Adipocyte (in vitro differentiated cells): ENCODE data around the gene SNX24.
A peak's percentile ranks its signal among the peaks of the same experiment; 100 is the strongest.

Experiments
- DNase-seq: peaks from one replicate; pipeline ENCODE4 v3.0.0-alpha.2; 2015; ENCODE audit warnings: low read depth
- H3K27me3 ChIP-seq: replicated peaks from 2 replicates; pipeline ENCODE4 v1.7.0; 2013; ENCODE audit warnings: mild to moderate bottlenecking, low read length, moderate library complexity; ENCODE audit not compliant: control insufficient read depth, insufficient read depth
- H3K36me3 ChIP-seq: 2 replicates; pipeline ENCODE4 v1.7.0; 2013; ENCODE audit warnings: low read length, mild to moderate bottlenecking, moderate library complexity; ENCODE audit not compliant: control insufficient read depth, insufficient read depth, severe bottlenecking
- H3K4me1 ChIP-seq: 2 replicates; pipeline ENCODE4 v1.7.0; 2013; ENCODE audit warnings: mild to moderate bottlenecking, low read length, moderate library complexity; ENCODE audit not compliant: control insufficient read depth, insufficient read depth
- H3K4me3 ChIP-seq: 2 replicates; pipeline ENCODE4 v1.7.0; 2013; ENCODE audit warnings: mild to moderate bottlenecking, low read length, moderate library complexity
- H3K9ac ChIP-seq: 2 replicates; pipeline ENCODE4 v1.7.0; 2013; ENCODE audit warnings: mild to moderate bottlenecking, low read length, moderate library complexity
- H3K9me3 ChIP-seq: 2 replicates; pipeline ENCODE4 v1.7.0; 2013; ENCODE audit warnings: mild to moderate bottlenecking, low read length, moderate library complexity; ENCODE audit not compliant: control insufficient read depth

The SNX24 gene

GRCh38 chr5:122874179-122874875, 28.9 kb downstream of the SNX24 start:
- Histone ChIP-seq H3K4me1 (peaks cover 25% of the 10 kb centered on the region), H3K27me3 (no peaks in the 10 kb centered on the region), H3K9me3 (no peaks in the 10 kb centered on the region), H3K36me3 (no peaks in the 10 kb centered on the region), H3K4me3 (no peak overlapping the region), H3K9ac (no peak overlapping the region)
- peak; percentile 28 for DNase-seq

GRCh38 chr5:122877518-122877917, 32.1 kb downstream of the SNX24 start:
- Histone ChIP-seq H3K36me3 (no peaks in the 10 kb centered on the region), H3K4me1 (peaks cover 13% of the 10 kb centered on the region), H3K4me3 (no peak overlapping the region), H3K9me3 (no peaks in the 10 kb centered on the region), H3K9ac (no peak overlapping the region), H3K27me3 (no peaks in the 10 kb centered on the region)
- DNase-seq, result no peak

DNA sequence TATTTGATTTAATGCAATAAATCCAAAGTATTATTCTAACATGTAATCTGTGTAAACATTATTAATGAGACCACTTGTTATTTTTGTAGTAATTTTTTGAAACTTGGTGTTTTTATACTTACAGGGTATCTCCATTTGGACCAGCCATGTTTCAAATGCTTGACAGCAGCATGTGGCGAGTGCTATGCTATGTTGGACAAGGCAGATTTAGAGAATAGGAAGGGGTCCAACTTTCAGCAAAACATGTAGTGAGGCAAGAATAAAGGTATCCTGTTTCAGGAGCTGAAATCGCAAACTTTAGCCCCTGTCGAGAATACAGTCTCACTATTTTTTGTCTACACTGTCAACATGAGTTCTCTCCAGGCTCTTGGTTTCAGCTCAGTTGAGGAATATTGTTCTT, 33.7 kb downstream of the SNX24 start:
- peaks cover 21% of the 10 kb centered on the region for H3K4me1 ChIP-seq
- H3K9ac ChIP-seq, result no peak overlapping the region
- no peak overlapping the region for H3K4me3 ChIP-seq
- H3K27me3 ChIP-seq, result no peaks in the 10 kb centered on the region
- H3K9me3 ChIP-seq, result no peaks in the 10 kb centered on the region
- H3K36me3 ChIP-seq, result no peaks in the 10 kb centered on the region
- DNase-seq, result no peak

DNA sequence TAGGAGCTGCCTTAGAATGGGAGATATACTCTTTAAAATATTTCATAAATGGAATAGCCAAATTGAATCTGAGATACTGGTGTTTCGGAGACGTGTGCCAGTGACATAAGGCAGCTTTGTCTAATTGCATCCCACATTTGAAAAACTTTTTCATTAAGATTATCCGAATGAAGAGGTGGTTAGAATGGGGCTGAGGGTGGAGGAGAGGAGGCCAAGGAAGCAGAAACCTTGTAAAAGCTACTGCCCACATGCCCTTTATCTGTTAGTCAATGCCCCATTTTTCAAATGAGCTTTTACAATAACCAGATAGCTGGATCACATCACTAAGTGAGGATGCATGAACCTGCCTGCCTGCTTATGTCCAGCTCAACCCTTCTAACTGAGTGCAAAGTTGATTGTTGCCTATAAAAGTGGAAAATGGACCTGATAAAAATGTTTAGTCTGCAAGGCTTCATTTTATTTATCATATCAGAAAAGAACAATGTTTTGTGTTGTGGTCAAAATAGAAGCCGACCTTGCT, 34.8 kb downstream of the SNX24 start:
- Histone ChIP-seq H3K9ac (no peak overlapping the region), H3K36me3 (no peaks in the 10 kb centered on the region), H3K9me3 (no peaks in the 10 kb centered on the region), H3K4me1 (peaks cover 15% of the 10 kb centered on the region), H3K4me3 (no peak overlapping the region), H3K27me3 (no peaks in the 10 kb centered on the region)
- no peak for DNase-seq

GRCh38 chr5:122880749-122881148, 35.3 kb downstream of the SNX24 start:
- H3K4me3 ChIP-seq, result no peak overlapping the region
- no peaks in the 10 kb centered on the region for H3K9me3 ChIP-seq
- H3K36me3 ChIP-seq, result no peaks in the 10 kb centered on the region
- H3K4me1 ChIP-seq, result peaks cover 15% of the 10 kb centered on the region
- no peak for DNase-seq
- H3K27me3 ChIP-seq, result no peaks in the 10 kb centered on the region
- H3K9ac ChIP-seq, result no peak overlapping the region

GRCh38 chr5:122882831-122883230, 37.4 kb downstream of the SNX24 start:
- H3K4me3 ChIP-seq, result no peak overlapping the region
- H3K36me3 ChIP-seq, result no peaks in the 10 kb centered on the region
- peaks cover 15% of the 10 kb centered on the region for H3K4me1 ChIP-seq
- no peak overlapping the region for H3K9ac ChIP-seq
- peak; percentile 58 for DNase-seq
- no peaks in the 10 kb centered on the region for H3K27me3 ChIP-seq
- H3K9me3 ChIP-seq, result peaks cover 3% of the 10 kb centered on the region

DNA sequence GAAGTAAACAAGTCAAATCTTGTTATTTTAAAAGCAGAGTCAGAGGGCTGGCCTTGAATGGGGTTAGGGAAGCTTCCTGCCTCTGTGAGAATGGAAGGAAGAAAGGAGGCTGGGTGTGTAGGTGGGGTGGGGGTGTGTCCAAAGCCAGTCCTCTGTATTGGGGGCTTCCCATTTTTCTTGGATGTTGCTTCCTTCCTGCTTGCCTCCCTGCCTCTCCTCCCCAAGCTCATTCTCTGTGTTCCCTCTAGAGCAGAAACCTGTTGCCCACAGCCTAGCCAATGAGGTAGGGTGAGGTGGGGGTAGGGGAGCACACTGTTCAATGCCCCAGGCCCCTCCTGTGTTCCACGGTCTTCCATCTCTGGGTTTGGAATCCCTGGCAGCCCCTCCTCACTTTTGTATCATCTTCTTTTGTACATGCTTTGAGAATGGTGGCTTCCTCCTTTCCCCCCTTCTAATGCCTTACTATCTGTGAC, 39.7 kb downstream of the SNX24 start:
- no peak overlapping the region for H3K9ac ChIP-seq
- peaks cover 3% of the 10 kb centered on the region for H3K9me3 ChIP-seq
- no peak overlapping the region for H3K4me3 ChIP-seq
- DNase-seq, result no peak
- no peaks in the 10 kb centered on the region for H3K36me3 ChIP-seq
- no peaks in the 10 kb centered on the region for H3K27me3 ChIP-seq
- peaks cover 15% of the 10 kb centered on the region for H3K4me1 ChIP-seq

DNA sequence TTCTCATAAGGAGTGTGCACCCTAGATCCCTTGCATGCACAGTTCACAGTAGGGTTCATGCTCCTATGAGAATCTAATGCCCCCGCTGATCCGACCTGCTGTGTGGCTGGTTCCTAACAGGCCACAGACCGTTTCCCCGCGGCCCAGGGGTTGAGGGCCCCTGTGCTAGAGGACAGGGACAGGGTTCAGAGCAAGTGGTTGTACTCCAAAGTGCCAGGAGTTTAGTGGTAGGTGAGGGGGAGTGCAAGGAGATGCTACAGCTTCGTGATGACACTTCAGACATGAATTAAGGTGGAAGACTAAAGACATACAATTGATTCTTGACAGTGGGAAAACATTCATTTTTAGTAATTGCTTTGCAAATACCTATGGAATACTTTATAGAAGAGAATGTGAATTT, 40.5 kb downstream of the SNX24 start:
- Histone ChIP-seq H3K9ac (no peak overlapping the region), H3K36me3 (no peaks in the 10 kb centered on the region), H3K27me3 (no peaks in the 10 kb centered on the region), H3K4me1 (peaks cover 12% of the 10 kb centered on the region), H3K4me3 (no peak overlapping the region), H3K9me3 (peaks cover 3% of the 10 kb centered on the region)
- no peak for DNase-seq

DNA sequence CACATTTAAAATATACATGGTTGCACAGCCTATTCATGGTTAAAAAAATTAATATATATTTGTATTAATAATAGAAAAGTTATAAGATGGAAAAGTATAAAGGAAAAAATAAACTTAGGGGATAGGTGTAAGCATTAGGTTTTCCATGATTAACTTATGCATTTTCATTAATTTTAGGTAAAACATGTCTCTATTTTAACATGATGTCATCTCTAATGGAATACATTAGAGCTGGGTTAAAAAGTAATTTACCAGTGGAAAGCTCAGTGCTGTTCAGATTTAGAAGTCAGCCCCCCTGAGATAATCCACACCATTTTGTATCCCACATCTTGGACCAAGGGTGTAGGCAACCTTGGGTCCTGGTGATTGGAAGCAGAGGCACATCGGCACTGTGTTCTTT, 49.7 kb downstream of the SNX24 start:
- no peaks in the 10 kb centered on the region for H3K9me3 ChIP-seq
- no peak for DNase-seq
- no peak overlapping the region for H3K4me3 ChIP-seq
- H3K4me1 ChIP-seq, result no peaks in the 10 kb centered on the region
- H3K36me3 ChIP-seq, result peaks cover 3% of the 10 kb centered on the region
- no peak overlapping the region for H3K9ac ChIP-seq
- H3K27me3 ChIP-seq, result no peaks in the 10 kb centered on the region

DNA sequence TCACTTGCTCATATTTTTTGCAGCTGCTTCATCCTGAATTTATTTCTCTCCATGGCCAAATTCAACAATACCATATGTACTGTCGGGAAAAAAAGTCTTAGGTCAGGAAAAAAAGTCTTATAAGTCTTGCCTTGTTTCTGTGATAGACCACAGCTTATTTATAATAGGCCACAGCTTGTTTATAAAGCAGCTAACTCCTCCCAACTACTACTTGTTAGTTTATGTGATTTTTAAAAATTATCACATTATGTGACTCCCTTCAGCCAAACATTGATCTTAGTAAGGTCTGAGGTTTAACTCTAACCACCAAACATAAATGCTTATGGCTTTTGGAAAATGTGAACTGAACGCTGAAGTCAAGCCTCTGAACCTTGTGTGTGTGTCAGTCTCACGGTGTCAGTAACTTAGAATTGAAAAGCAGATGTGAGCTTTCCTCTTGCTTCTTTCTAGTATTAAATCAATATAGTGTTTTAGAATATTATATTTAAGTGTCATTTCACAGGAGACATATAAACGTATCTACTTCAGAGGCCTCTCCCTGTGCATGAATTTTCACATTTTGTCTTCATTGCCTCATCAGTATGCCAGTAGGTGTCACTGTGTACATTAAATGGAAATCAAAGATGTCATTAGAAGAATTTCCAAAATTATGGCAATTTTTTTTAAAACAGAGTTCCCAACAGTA, 51.3 kb downstream of the SNX24 start:
- Histone ChIP-seq H3K4me1 (no peaks in the 10 kb centered on the region), H3K4me3 (no peak overlapping the region), H3K27me3 (no peaks in the 10 kb centered on the region), H3K9ac (peak overlapping the region; percentile 1), H3K9me3 (no peaks in the 10 kb centered on the region), H3K36me3 (peaks cover 3% of the 10 kb centered on the region)
- peak; percentile 76 for DNase-seq

- no peak overlapping the region for H3K9ac ChIP-seq
- no peaks in the 10 kb centered on the region for H3K27me3 ChIP-seq
- no peaks in the 10 kb centered on the region for H3K4me1 ChIP-seq
- H3K4me3 ChIP-seq, result no peak overlapping the region
- peaks cover 3% of the 10 kb centered on the region for H3K36me3 ChIP-seq
- H3K9me3 ChIP-seq, result no peaks in the 10 kb centered on the region
- no peak for DNase-seq
Observed at GRCh38 chr5:122897283-122897602, 51.8 kb downstream of the SNX24 start.
